SK-N-SH treated with all-trans-retinoic acid at 6 μM for 48 hours (cell line): ENCODE measurements around the gene GPC6.

ENCODE experiments used
- ATAC-seq: fragments of 200-7000 bp; cut with Tn5 transposase; 3 replicates; pipeline ENCODE4 v1.9.1; 2020; ENCODE audit warnings: mild to moderate bottlenecking, moderate library complexity
- ARNTL ChIP-seq: fragments of 450-650 bp; formaldehyde crosslinking; IDR thresholded peaks from 2 replicates; pipeline ENCODE4 v1.5.0; 2020; ENCODE audit warnings: low read depth, mild to moderate bottlenecking, moderate library complexity, borderline replicate concordance
- BACH2 ChIP-seq: fragments of 250-450 bp; sonication (Bioruptor Pico); IDR thresholded peaks from 2 replicates; pipeline ENCODE4 v1.9.0; 2021; ENCODE audit warnings: mild to moderate bottlenecking, borderline replicate concordance
- CSDC2 ChIP-seq: fragments of 250-450 bp; sonication (Bioruptor Pico); IDR thresholded peaks from 2 replicates; pipeline ENCODE4 v1.5.0; 2020; ENCODE audit warnings: mild to moderate bottlenecking, moderate library complexity
- ESRRG ChIP-seq: fragments of 250-450 bp; sonication (Bioruptor Pico); IDR thresholded peaks from 2 replicates; pipeline ENCODE4 v1.6.1; 2021; ENCODE audit warnings: mild to moderate bottlenecking
- ISL1 ChIP-seq: fragments of 250-450 bp; sonication (Bioruptor Pico); IDR thresholded peaks from 2 replicates; pipeline ENCODE4 v2.1.2; 2022; ENCODE audit warnings: mild to moderate bottlenecking, moderate library complexity
- OSR1 ChIP-seq: fragments of 250-450 bp; sonication (Bioruptor Pico); IDR thresholded peaks from 2 replicates; pipeline ENCODE4 v1.8.0; 2022; ENCODE audit warnings: moderate library complexity, mild to moderate bottlenecking, inconsistent platforms
- PPARA ChIP-seq: fragments of 250-450 bp; sonication (Bioruptor Pico); IDR thresholded peaks from 2 replicates; pipeline ENCODE4 v1.5.0; 2020; ENCODE audit warnings: mild to moderate bottlenecking, borderline replicate concordance
- RARB ChIP-seq: fragments of 250-450 bp; sonication (Bioruptor Pico); IDR thresholded peaks from 2 replicates; pipeline ENCODE4 v1.8.0; 2021; ENCODE audit warnings: mild to moderate bottlenecking, moderate library complexity
- SNAI2 ChIP-seq: fragments of 250-450 bp; sonication (Bioruptor Pico); IDR thresholded peaks from 2 replicates; pipeline ENCODE4 v1.5.0; 2020; ENCODE audit warnings: mild to moderate bottlenecking, moderate library complexity
- TCF4 ChIP-seq: fragments of 250-450 bp; sonication (Bioruptor Pico); IDR thresholded peaks from 2 replicates; pipeline ENCODE4 v1.8.0; 2021; ENCODE audit warnings: mild to moderate bottlenecking, moderate library complexity, borderline replicate concordance
- ZC3H10 ChIP-seq: fragments of 250-450 bp; sonication (Bioruptor Pico); IDR thresholded peaks from 2 replicates; pipeline ENCODE4 v1.5.1; 2021; ENCODE audit warnings: mild to moderate bottlenecking, moderate library complexity
- ZFP3 ChIP-seq: fragments of 250-450 bp; sonication (Bioruptor Pico); IDR thresholded peaks from 2 replicates; pipeline ENCODE4 v1.5.0; 2020; ENCODE audit warnings: mild to moderate bottlenecking, moderate library complexity
- ZFP30 ChIP-seq: fragments of 450-650 bp; formaldehyde crosslinking; IDR thresholded peaks from 2 replicates; pipeline ENCODE4 v1.5.0; 2022; ENCODE audit warnings: mild to moderate bottlenecking, moderate library complexity
- ZNF565 ChIP-seq: fragments of 450-650 bp; formaldehyde crosslinking; conservative IDR thresholded peaks from 2 replicates; pipeline ENCODE4 v1.5.0; 2020; ENCODE audit warnings: low read depth, mild to moderate bottlenecking, moderate library complexity
- ZNF70 ChIP-seq: fragments of 450-650 bp; formaldehyde crosslinking; IDR thresholded peaks from 2 replicates; pipeline ENCODE4 v1.5.0; 2020; ENCODE audit warnings: mild to moderate bottlenecking, moderate library complexity
- ZNF8 ChIP-seq: fragments of 450-650 bp; formaldehyde crosslinking; IDR thresholded peaks from 2 replicates; pipeline ENCODE4 v1.5.0; 2020; ENCODE audit warnings: mild to moderate bottlenecking, moderate library complexity
- TF ChIP-seq, protein P1 (sequence below): fragments of 250-450 bp; sonication (Bioruptor Pico); IDR thresholded peaks from 2 replicates; pipeline ENCODE4 v1.5.0; 2020; ENCODE audit warnings: mild to moderate bottlenecking, moderate library complexity
- TF ChIP-seq, protein P2 (sequence below): fragments of 250-450 bp; sonication (Bioruptor Pico); IDR thresholded peaks from 2 replicates; pipeline ENCODE4 v1.8.0; 2021; ENCODE audit warnings: low read depth, mild to moderate bottlenecking, moderate library complexity, borderline replicate concordance
- TF ChIP-seq, protein P3 (sequence below): fragments of 250-450 bp; sonication (Bioruptor Pico); IDR thresholded peaks from 2 replicates; pipeline ENCODE4 v1.5.1; 2020; ENCODE audit warnings: low read depth, mild to moderate bottlenecking, moderate library complexity
- TF ChIP-seq, protein P4 (sequence below): fragments of 250-450 bp; sonication (Bioruptor Pico); IDR thresholded peaks from 2 replicates; pipeline ENCODE4 v1.8.0; 2020; ENCODE audit warnings: mild to moderate bottlenecking, moderate library complexity, borderline replicate concordance
- TF ChIP-seq, protein P5 (sequence below): fragments of 250-450 bp; sonication (Bioruptor Pico); IDR thresholded peaks from 2 replicates; pipeline ENCODE4 v1.5.1; 2021; ENCODE audit warnings: mild to moderate bottlenecking, moderate library complexity

The GPC6 gene

DNA sequence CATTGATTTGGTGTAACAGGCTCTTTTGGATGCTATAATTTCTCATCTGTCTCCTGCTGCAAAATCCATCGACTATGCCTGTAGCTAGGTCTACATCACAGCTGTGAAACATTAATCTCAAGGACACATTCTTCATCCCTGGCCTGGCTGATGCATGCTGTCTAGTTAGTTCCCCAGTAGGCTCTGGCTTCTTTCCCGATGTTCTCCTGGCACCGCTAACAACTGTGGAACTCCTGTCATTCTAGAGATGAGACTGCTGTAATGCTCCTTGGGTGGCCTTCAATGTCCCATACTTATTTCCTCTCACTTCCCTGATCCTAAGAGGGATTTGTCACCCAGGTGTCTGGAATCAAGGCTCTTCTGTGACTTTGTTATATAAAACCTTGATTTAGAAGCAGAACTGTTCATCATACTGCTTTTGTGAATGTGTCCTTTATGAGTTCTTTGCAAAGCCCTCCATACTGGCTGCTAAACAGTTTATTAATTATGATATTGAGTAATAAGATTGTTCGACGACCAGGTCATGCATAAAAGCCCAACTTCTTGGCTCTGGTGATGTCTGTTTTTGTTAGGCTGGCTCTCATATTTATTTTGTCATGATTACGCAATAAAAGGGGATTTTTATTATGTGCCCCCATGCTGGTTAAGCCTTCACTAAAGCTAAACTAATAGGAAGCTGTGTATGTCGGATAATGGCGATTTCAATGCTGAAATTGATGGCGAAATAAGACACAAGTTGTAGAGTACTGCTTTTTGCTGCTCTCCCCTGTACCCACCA lies 1025.4 kb downstream of the GPC6 start (continued):
- TF ChIP-seq, protein P1, sequence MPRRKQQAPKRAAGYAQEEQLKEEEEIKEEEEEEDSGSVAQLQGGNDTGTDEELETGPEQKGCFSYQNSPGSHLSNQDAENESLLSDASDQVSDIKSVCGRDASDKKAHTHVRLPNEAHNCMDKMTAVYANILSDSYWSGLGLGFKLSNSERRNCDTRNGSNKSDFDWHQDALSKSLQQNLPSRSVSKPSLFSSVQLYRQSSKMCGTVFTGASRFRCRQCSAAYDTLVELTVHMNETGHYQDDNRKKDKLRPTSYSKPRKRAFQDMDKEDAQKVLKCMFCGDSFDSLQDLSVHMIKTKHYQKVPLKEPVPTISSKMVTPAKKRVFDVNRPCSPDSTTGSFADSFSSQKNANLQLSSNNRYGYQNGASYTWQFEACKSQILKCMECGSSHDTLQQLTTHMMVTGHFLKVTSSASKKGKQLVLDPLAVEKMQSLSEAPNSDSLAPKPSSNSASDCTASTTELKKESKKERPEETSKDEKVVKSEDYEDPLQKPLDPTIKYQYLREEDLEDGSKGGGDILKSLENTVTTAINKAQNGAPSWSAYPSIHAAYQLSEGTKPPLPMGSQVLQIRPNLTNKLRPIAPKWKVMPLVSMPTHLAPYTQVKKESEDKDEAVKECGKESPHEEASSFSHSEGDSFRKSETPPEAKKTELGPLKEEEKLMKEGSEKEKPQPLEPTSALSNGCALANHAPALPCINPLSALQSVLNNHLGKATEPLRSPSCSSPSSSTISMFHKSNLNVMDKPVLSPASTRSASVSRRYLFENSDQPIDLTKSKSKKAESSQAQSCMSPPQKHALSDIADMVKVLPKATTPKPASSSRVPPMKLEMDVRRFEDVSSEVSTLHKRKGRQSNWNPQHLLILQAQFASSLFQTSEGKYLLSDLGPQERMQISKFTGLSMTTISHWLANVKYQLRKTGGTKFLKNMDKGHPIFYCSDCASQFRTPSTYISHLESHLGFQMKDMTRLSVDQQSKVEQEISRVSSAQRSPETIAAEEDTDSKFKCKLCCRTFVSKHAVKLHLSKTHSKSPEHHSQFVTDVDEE (CRISPR knock-in tag): no peak
- TF ChIP-seq ZC3H10 (CRISPR knock-in tag) (no peak), PPARA (CRISPR knock-in tag) (no peak), ESRRG (CRISPR knock-in tag) (no peak), ISL1 (CRISPR knock-in tag) (no peak), OSR1 (CRISPR knock-in tag) (no peak)
- TF ChIP-seq, protein P2, sequence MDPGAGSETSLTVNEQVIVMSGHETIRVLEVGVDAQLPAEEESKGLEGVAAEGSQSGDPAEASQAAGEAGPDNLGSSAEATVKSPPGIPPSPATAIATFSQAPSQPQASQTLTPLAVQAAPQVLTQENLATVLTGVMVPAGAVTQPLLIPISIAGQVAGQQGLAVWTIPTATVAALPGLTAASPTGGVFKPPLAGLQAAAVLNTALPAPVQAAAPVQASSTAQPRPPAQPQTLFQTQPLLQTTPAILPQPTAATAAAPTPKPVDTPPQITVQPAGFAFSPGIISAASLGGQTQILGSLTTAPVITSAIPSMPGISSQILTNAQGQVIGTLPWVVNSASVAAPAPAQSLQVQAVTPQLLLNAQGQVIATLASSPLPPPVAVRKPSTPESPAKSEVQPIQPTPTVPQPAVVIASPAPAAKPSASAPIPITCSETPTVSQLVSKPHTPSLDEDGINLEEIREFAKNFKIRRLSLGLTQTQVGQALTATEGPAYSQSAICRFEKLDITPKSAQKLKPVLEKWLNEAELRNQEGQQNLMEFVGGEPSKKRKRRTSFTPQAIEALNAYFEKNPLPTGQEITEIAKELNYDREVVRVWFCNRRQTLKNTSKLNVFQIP: no peak
- TF ChIP-seq, all 23 proteins: peak for 0

DNA sequence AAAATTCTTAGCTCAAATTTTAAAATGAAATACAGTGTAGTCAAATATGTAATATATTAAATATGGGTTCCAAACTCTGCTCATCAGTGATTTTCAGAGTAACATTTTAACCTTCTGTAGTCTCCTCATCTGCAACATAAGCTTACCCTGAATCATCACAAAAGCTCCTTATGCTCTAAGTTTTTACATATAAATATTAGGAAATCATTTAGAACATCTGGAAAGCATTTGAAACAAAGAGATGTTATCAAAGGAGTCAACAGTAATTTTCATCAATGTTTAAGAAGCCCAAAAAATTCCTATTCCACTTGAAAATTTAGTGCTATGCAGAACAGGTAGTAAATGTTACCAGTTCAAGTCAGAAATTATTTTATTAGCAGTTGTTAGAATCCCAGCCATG lies 1028.1 kb downstream of the GPC6 start:
- peak; percentile 77 for ATAC-seq
- TF ChIP-seq, protein P3, sequence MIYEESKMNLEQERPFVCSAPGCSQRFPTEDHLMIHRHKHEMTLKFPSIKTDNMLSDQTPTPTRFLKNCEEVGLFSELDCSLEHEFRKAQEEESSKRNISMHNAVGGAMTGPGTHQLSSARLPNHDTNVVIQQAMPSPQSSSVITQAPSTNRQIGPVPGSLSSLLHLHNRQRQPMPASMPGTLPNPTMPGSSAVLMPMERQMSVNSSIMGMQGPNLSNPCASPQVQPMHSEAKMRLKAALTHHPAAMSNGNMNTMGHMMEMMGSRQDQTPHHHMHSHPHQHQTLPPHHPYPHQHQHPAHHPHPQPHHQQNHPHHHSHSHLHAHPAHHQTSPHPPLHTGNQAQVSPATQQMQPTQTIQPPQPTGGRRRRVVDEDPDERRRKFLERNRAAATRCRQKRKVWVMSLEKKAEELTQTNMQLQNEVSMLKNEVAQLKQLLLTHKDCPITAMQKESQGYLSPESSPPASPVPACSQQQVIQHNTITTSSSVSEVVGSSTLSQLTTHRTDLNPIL: no peak
- TF ChIP-seq BACH2 (CRISPR knock-in tag): no peak
- TF ChIP-seq ARNTL: no peak
- TF ChIP-seq, protein P4, sequence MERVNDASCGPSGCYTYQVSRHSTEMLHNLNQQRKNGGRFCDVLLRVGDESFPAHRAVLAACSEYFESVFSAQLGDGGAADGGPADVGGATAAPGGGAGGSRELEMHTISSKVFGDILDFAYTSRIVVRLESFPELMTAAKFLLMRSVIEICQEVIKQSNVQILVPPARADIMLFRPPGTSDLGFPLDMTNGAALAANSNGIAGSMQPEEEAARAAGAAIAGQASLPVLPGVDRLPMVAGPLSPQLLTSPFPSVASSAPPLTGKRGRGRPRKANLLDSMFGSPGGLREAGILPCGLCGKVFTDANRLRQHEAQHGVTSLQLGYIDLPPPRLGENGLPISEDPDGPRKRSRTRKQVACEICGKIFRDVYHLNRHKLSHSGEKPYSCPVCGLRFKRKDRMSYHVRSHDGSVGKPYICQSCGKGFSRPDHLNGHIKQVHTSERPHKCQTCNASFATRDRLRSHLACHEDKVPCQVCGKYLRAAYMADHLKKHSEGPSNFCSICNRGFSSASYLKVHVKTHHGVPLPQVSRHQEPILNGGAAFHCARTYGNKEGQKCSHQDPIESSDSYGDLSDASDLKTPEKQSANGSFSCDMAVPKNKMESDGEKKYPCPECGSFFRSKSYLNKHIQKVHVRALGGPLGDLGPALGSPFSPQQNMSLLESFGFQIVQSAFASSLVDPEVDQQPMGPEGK (CRISPR knock-in tag): no peak
- no peak for TF ChIP-seq ZNF70 (CRISPR knock-in tag)
- TF ChIP-seq RARB: no peak
- TF ChIP-seq OSR1 (CRISPR knock-in tag): no peak
- TF ChIP-seq SNAI2 (CRISPR knock-in tag): no peak
- TF ChIP-seq PPARA (CRISPR knock-in tag): no peak
- no peak for TF ChIP-seq ZFP3
- no peak for TF ChIP-seq TCF4 (CRISPR knock-in tag)
- TF ChIP-seq, protein P5, sequence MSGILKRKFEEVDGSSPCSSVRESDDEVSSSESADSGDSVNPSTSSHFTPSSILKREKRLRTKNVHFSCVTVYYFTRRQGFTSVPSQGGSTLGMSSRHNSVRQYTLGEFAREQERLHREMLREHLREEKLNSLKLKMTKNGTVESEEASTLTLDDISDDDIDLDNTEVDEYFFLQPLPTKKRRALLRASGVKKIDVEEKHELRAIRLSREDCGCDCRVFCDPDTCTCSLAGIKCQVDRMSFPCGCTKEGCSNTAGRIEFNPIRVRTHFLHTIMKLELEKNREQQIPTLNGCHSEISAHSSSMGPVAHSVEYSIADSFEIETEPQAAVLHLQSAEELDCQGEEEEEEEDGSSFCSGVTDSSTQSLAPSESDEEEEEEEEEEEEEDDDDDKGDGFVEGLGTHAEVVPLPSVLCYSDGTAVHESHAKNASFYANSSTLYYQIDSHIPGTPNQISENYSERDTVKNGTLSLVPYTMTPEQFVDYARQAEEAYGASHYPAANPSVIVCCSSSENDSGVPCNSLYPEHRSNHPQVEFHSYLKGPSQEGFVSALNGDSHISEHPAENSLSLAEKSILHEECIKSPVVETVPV (CRISPR knock-in tag): no peak
- TF ChIP-seq, protein P2: no peak
- no peak for TF ChIP-seq ZNF565 (CRISPR knock-in tag)
- TF ChIP-seq CSDC2 (CRISPR knock-in tag): no peak
- TF ChIP-seq ZNF8: no peak
- no peak for TF ChIP-seq ZFP30 (CRISPR knock-in tag)
- no peak for TF ChIP-seq ESRRG (CRISPR knock-in tag)
